HG02610 (cell line): ENCODE data around the gene WWC2.
"Not testable (repeated sequence)": the region's sequence is repeated elsewhere in the genome, so short reads cannot be mapped to it uniquely, and the experiment has no call there.

Source experiments
- ATAC-seq: cut with Tn5 transposase; IDR thresholded peaks from one replicate; pipeline ENCODE4 v1.9.1; 2021; ENCODE audit warnings: mild to moderate bottlenecking, moderate library complexity; ENCODE audit not compliant: unreplicated experiment

WWC2 gene

DNA sequence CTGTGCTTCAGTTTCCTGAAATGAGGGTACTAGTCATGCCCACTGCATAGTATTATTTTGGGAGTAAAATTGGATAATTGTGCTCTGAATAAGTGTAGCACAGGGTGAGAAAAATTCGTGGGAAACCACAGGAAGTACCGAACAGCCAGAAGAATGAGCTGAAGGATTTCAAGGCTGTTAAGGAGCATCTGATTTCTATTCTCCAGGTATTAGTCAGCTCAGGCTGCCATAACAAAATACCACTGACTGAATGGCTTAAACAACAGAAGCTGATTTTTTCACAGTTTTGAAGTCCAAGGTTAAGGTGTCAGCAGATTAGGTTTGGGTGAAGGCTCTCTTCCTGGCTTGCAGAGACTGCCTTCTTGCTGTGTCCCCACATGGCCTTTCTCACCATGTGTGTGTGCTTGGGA lies 41.9 kb downstream of the WWC2 start:
- ATAC-seq: no peak

DNA sequence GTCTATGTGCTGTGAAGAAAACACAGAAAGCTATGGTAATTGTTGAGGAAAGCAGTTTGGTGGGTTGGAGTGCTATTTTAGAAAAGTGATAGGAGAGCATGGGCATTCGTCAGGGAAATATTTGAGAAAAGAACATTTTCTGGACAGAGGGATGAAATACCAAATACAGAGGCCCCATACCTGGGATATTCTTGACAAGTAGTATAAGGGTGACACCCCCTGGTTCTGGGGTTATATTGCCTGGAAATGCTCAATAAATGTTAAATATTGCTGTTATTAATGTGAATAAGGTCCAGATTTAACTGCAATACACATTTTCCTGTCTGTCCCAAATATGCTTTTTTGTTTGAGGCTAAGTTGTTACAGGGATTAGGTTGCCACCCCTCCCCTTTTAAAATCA lies 42.9 kb downstream of the WWC2 start:
- no peak for ATAC-seq

DNA sequence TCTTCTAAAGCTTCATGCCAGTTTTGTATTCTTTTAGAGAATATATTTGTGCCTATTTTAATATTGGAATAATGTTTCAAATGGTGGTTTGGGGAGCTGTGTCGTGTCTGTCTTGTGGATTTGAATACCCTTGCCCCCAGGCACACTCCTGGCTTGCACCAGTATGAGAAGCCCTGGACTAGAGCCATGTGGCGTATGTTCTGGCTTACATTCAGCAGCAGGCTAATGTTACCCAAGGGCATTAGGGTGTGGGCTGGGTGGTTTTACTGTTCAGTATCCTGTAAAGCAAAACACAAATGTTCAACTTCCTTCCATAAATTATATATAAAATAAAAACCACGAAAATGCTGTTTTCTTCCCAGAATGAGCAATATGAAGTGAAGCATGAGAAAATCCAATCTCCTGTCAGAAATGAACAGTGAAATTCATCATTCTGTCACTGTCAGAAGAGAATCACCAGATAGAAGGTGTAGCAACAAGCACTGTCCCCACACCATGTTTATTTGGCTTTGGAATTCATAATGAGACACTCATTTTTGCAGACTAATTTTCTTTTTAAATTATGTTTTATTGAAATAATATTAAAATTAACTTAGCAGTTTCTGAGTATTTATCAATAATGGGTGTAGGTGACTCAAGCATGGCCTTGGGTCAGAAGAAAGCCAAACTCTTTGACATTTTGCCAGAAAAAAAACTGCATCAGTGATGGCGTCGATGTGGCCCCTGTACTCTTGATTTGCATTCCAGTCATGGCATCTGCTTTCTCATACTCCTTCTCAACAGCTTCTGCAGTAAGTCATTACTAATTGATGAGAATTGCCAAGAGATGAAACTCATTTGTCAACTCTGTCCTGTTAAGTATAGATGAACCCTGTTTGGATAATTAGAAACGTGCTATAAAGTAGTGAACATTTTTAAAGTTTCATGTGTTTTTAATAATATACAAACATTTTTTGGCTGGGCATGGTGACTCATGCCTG lies 43.8 kb downstream of the WWC2 start:
- ATAC-seq: no peak

DNA sequence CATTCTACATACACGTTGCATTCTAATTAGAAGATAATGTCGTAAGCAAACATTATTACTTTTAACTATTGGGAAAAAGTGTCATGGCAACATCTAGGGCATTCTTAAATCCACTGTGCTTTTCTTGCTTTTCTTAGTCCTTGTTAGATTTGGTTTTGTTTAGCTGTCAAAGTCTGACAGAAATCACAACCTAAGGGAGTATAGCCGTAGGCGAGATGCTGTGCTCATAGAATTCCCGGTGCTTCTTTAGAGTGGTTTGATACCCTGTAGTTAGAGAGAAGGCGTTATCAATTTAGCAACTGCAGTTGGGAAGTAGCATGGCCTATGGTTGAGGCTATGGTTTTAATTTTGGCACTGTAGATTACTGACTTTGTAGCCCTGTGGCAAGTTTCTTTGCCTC lies 45.7 kb downstream of the WWC2 start:
- no peak for ATAC-seq

GRCh38 chr4:183145773-183146172 lies 46.7 kb downstream of the WWC2 start:
- no peak for ATAC-seq

GRCh38 chr4:183146478-183146877 lies 47.4 kb downstream of the WWC2 start:
- ATAC-seq: no peak

- no peak for ATAC-seq
Observed at GRCh38 chr4:183147196-183147595, 48.1 kb downstream of the WWC2 start.

GRCh38 chr4:183147983-183148382 lies 48.9 kb downstream of the WWC2 start:
- no peak for ATAC-seq

GRCh38 chr4:183149616-183150539 lies 50.8 kb downstream of the WWC2 start:
- ATAC-seq: no peak

DNA sequence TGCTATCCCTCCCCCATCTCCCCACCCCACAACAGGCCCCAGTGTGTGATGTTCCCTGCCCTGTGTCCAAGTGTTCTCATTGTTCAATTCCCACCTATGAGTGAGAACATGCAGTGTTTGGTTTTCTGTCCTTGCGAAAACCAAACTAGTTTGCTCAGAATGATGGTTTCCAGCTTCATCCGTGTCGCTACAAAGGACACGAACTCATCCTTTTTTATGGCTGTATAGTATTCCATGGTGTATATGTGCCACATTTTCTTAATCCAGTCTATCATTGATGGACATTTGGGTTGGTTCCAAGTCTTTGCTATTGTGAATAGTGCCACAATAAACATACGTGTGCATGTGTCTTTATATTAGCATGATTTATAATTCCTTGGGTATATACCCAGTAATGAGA lies 51.6 kb downstream of the WWC2 start:
- not testable (repeated sequence) for ATAC-seq

- not testable (repeated sequence) for ATAC-seq
Observed at GRCh38 chr4:183152232-183152631, 53.2 kb downstream of the WWC2 start.

DNA sequence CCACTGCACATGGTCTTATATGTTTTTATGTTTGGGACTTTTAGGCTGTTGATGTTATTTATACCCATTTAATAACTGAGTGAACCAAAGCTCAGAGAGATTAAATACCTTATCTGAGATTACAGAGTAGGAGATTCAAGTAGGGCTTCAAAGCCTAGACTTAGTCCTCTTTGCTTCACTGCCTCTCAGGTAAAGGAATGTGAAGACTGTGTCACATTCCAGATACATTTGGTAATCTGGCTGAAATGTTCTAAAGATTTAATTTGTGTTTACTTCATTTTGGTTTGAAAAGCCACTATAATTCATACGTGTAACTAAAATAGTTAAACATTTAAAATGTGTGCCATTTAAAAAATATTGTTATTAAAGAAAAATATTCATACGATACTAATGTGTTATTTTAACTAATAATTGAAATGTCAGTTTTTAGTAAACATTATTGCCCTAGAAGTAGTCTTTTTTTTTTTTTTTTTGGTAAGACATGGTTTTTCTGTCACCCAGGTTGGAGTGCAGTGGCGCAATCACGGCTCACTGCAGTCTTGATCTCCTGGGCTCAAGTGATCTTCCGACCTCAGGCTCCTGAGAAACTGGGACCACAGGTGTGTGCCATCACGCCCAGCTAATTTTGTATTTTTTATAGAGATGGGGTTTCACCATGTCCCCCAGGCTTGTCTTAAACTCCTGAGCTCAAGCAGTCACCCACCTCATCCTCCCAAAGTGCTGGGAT lies 54.3 kb downstream of the WWC2 start:
- ATAC-seq: no peak

GRCh38 chr4:183154701-183155391 lies 55.8 kb downstream of the WWC2 start:
- no peak for ATAC-seq

GRCh38 chr4:183155450-183156184 lies 56.6 kb downstream of the WWC2 start:
- ATAC-seq: no peak

DNA sequence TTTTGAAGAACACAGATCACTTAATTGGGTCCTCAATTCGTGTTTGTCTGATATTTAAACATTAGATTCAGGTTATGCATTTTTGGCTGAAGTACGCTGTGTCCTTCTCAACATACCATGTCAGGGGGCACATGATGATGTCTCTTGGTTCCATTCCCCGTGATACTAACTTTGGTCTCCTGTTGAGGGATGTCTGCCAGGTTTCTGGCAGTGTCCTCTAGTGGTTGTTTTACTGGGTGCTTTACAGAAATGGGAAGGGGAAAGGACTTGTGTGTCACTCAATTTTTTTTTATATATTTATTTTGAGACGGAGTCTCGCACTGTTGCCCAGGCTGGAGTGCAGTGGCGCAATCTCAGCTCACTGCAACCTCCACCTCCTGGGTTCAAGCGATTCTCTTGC lies 58.2 kb downstream of the WWC2 start:
- no peak for ATAC-seq

DNA sequence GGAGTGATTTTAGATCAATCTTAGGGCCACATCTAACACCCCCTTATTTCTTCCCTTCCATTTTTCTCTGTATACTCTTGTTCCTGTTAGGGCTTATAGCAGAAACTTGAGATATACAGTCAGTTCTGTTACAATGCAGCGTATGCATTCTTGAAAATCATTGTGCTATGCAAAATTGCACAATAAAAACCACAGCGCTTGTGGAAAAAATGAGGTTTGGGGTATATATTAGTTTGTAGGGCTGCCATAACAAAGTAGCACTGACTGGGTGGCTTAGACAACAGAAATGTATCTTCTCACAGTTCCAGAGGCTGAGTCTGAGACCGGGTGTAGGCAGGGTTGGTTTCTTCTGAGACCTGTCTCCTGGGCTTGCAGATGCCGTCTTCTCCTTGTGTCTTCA lies 59.0 kb downstream of the WWC2 start:
- no peak for ATAC-seq

GRCh38 chr4:183161630-183162029 lies 62.6 kb downstream of the WWC2 start:
- ATAC-seq: no peak

- ATAC-seq: no peak
Observed at GRCh38 chr4:183163135-183163534, 64.1 kb downstream of the WWC2 start.

GRCh38 chr4:183164963-183165362 lies 65.9 kb downstream of the WWC2 start:
- no peak for ATAC-seq

DNA sequence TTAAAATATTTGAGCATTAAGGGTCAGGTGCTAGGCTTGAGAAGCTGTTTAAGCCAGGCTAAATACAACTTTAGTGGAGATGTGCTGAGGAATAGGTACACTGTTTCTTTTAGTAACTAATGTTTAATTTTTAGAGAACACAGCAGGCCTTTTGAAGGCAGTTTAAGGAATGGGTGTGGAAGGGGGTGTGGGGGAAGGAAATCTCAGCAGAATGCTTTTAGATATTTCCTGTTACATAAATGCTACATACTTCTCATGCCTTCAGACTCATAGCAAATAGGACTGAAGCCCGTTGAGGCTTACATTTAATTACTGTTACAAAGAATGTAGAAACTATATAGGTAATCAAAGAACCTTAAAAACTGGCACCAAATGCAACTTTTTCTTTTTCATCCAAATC lies 66.3 kb downstream of the WWC2 start:
- ATAC-seq: no peak
